GM19035 (cell line): ENCODE data around the gene FGA.

Experiments
- ATAC-seq: cut with Tn5 transposase; IDR thresholded peaks from one replicate; pipeline ENCODE4 v1.9.1; 2021; ENCODE audit not compliant: unreplicated experiment

FGA gene

GRCh38 chr4:154583230-154583629 lies 7.3 kb downstream of the FGA start:
- no peak for ATAC-seq

GRCh38 chr4:154582723-154583122 lies 7.8 kb downstream of the FGA start:
- no peak for ATAC-seq

GRCh38 chr4:154579927-154580326 lies 10.6 kb downstream of the FGA start:
- no peak for ATAC-seq

- ATAC-seq: no peak
Observed at GRCh38 chr4:154578919-154579318, 11.6 kb downstream of the FGA start.

GRCh38 chr4:154577324-154577723 lies 13.2 kb downstream of the FGA start:
- ATAC-seq: no peak

GRCh38 chr4:154574311-154574710 lies 16.2 kb downstream of the FGA start:
- no peak for ATAC-seq

GRCh38 chr4:154573190-154573870 lies 17.2 kb downstream of the FGA start:
- ATAC-seq: no peak

- ATAC-seq: no peak
Observed at GRCh38 chr4:154569584-154569983, 21.0 kb downstream of the FGA start.

- ATAC-seq: no peak
Observed at GRCh38 chr4:154569028-154569427, 21.5 kb downstream of the FGA start.

- no peak for ATAC-seq
Observed at GRCh38 chr4:154566639-154567204, 23.8 kb downstream of the FGA start.

- no peak for ATAC-seq
Observed at GRCh38 chr4:154565704-154566103, 24.8 kb downstream of the FGA start.

- no peak for ATAC-seq
Observed at GRCh38 chr4:154564311-154564710, 26.2 kb downstream of the FGA start.

- no peak for ATAC-seq
Observed at GRCh38 chr4:154562697-154563254, 27.8 kb downstream of the FGA start, which contains the start of gene FGB. Gene FGB, plus strand, starts transcription at chr4:154563011. Its CDS starts 8 bp downstream, at chr4:154563019.

- no peak for ATAC-seq
Observed at GRCh38 chr4:154560824-154561231, 29.7 kb downstream of the FGA start.

GRCh38 chr4:154560419-154560801 lies 30.1 kb downstream of the FGA start:
- ATAC-seq: no peak

- peak; percentile 85 for ATAC-seq
Observed at GRCh38 chr4:154559494-154560418, 30.8 kb downstream of the FGA start.

- peak; percentile 18 for ATAC-seq
Observed at GRCh38 chr4:154559141-154559493, 31.4 kb downstream of the FGA start.

- ATAC-seq: peak; percentile 52
Observed at GRCh38 chr4:154551872-154552686, 38.5 kb downstream of the FGA start.

- peak; percentile 98 for ATAC-seq
Observed at GRCh38 chr4:154549894-154550790, 40.4 kb downstream of the FGA start, which contains the start of gene PLRG1. Gene PLRG1, minus strand, starts transcription at chr4:154550400. Its CDS starts 92 bp downstream, at chr4:154550308.

GRCh38 chr4:154545689-154546088 lies 44.9 kb downstream of the FGA start:
- ATAC-seq: no peak
